Activated naive CD8-positive, alpha-beta T cell treated with anti-CD3 and anti-CD28 coated beads for 36 hours (primary cell): ENCODE data around the gene RRAS. TPM values are rescaled to one million over a fixed set of nuclear protein-coding genes. Genes with fewer than 3 reads are reported as not detected.

Experiments used
- DNase-seq: peaks from one replicate; pipeline ENCODE4 v3.0.0; 2021
- H3K27ac Mint-ChIP-seq: one replicate; pipeline ENCODE4 v1.8.0; 2022; ENCODE audit warnings: mild to moderate bottlenecking, moderate library complexity, mixed read lengths
- H3K27me3 Mint-ChIP-seq: one replicate; pipeline ENCODE4 v1.8.0; 2022; ENCODE audit warnings: mild to moderate bottlenecking, mixed read lengths
- H3K36me3 Mint-ChIP-seq: one replicate; pipeline ENCODE4 v1.8.0; 2021; ENCODE audit warnings: mild to moderate bottlenecking, mixed read lengths
- H3K4me1 Mint-ChIP-seq: one replicate; pipeline ENCODE4 v1.8.0; 2021; ENCODE audit warnings: mixed read lengths
- H3K4me3 Mint-ChIP-seq: one replicate; pipeline ENCODE4 v1.8.0; 2022; ENCODE audit warnings: mild to moderate bottlenecking, moderate library complexity, mixed read lengths
- H3K9me3 Mint-ChIP-seq: one replicate; pipeline ENCODE4 v1.8.0; 2022; ENCODE audit warnings: mixed read lengths
- total RNA-seq, 2 experiments: library from RNA; stranded (reverse); gene quantifications; one replicate each; pipeline ENCODE4 v1.2.3, GENCODE V29; 2021

The RRAS gene
- total RNA-seq, 2 experiments from 2014 or later, result 4.4 to 5.0 TPM

DNA sequence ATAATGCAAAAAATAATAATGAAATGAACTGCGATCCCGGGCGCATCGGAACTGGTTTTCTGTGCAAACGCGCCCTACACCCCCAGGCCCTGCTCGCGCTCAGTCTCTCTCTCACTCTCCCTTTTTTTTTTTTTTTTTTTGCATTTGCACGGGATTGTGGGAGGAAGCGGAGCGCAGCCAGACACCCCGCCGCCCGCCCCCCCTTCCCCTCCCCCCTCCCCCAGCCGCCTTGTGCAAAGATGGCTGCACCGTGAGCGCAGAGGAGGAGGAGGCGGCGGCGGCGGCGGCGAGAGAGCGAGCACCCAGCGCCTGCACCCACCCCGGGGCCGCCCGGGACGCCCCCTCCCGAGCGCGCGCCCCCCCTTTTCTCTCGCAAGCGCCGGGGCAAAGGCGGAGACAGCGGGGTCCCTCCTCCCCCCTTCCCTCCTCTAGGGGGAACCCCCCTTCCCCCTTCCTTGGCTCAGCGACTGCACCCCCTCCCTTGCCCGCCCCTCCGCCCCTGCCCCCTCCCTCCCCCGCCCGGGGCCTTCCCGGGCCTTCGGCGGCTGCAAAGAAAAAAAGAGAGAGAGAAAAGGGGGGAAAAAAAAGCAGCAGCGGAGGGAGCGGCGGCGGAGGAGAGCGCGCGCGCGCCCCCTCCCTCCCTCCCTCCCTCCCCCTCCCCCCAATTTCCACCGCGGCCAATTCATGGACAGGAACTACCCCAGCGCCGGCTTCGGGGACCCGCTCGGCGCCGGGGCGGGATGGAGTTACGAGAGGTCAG is 48.8 kb downstream of the RRAS start, which contains the start of gene PRR12:
Gene PRR12 (plus strand): TSS at position 212 of the 760 bp plus-strand sequence. CDS start 473 bp downstream, at position 685.
- no peaks in the 10 kb centered on the region for H3K9me3 Mint-ChIP-seq
- peaks cover 9% of the 10 kb centered on the region for H3K36me3 Mint-ChIP-seq
- H3K4me1 Mint-ChIP-seq, result peaks cover 30% of the 10 kb centered on the region
- peak; percentile 80 for DNase-seq
- H3K27me3 Mint-ChIP-seq, result no peaks in the 10 kb centered on the region
- peak within 1 kb of the TSS; percentile 90 for H3K27ac Mint-ChIP-seq
- peak within 1 kb of the TSS; percentile 89 for H3K4me3 Mint-ChIP-seq

DNA sequence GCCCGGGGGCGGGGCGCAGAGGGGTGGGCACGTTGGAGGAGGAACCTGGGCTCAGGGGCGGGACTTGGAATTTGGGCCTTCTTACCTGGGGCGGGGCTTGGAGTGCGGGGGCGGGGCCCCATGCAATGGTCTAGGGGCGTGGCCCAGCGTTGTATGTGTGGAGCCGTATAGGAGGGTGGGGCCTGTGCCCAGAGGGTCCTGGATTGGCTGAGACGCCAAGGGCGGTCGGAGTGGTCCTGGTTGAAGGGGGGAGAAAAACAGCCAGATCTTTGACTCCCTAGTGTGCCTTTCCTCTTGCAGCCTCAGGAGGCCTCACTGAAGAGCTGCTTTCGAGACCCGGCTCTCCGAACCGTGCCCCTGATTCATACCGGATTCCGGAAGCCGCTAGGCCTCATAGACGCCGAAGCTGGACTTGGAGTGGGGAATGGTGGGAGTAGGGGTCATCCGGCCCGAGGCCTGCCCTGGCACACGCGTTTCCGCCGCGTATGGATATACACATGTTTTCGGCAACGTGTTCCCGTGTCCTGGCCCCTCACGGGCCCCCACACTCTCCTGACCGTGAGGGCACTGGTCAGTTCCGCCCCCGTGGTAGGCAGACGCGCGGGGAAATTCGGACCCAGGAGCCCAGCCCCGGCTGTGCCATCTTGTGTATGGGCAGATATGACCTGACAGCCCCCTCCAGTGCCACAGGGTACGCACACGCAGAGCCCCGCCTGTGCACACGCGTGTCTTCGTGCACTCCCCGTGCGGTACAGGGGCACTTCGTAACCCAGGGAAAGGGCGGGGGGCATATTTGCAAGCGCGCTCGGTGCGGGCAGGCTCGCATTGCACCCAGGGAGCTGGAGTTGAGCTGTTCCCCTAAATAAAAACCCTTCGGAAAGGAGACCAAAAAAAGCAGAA is 49.6 kb downstream of the RRAS start:
- no peaks in the 10 kb centered on the region for H3K27me3 Mint-ChIP-seq
- peaks cover 9% of the 10 kb centered on the region for H3K36me3 Mint-ChIP-seq
- peaks cover 30% of the 10 kb centered on the region for H3K4me1 Mint-ChIP-seq
- no peaks in the 10 kb centered on the region for H3K9me3 Mint-ChIP-seq
- H3K4me3 Mint-ChIP-seq, result peak overlapping the region; percentile 86
- DNase-seq, result peak; percentile 95
- H3K27ac Mint-ChIP-seq, result peak overlapping the region; percentile 90

- H3K4me3 Mint-ChIP-seq, result no peak overlapping the region
- H3K27ac Mint-ChIP-seq, result no peak overlapping the region
- peaks cover 29% of the 10 kb centered on the region for H3K4me1 Mint-ChIP-seq
- no peak for DNase-seq
- H3K9me3 Mint-ChIP-seq, result no peaks in the 10 kb centered on the region
- H3K27me3 Mint-ChIP-seq, result no peaks in the 10 kb centered on the region
- H3K36me3 Mint-ChIP-seq, result peaks cover 9% of the 10 kb centered on the region
Measured at GRCh38 chr19:49589502-49589905, 50.4 kb downstream of the RRAS start.

DNA sequence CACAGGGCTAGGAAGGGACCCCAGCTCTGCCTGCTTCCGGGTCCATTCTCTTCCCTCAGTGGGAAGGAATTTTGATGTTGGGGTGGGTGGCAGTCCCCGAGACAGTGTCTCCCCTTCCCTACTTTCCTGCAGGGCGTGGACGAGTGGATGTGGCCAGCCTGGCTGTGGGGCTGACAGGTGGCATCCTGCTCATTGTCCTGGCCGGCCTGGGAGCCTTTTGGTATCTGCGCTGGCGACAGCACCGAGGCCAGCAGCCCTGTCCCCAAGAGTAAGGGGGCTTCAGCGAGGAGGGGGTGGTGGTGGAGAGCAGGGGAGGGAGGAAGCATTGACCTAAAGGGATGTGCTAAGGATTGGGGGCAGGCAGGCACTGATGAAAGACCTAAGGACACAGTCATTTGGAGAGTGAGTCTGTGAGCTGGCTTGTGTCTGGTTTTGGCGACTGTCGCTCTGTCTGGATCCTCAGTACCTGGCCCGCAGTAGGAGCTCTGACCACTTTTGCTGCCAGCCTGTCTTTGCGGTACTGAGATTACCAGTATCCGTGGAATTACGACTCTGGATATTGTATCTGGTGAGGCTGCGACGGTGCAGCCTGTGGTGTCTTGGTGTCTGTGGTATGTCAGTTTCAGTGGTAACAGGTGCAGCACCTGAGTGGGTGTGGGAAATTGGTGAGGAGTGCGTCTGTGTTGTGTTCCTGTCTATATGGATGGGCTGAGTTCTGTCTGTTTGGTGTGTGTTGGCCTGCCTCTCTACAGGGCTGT is 51.4 kb downstream of the RRAS start:
- Mint-ChIP-seq H3K9me3 (no peaks in the 10 kb centered on the region), H3K4me3 (no peak overlapping the region), H3K4me1 (peaks cover 21% of the 10 kb centered on the region), H3K27me3 (no peaks in the 10 kb centered on the region), H3K27ac (no peak overlapping the region), H3K36me3 (peaks cover 2% of the 10 kb centered on the region)
- DNase-seq, result peak; percentile 67

GRCh38 chr19:49587227-49587626 is 52.7 kb downstream of the RRAS start:
- H3K27me3 Mint-ChIP-seq, result no peaks in the 10 kb centered on the region
- H3K9me3 Mint-ChIP-seq, result no peaks in the 10 kb centered on the region
- H3K4me1 Mint-ChIP-seq, result peaks cover 13% of the 10 kb centered on the region
- no peak overlapping the region for H3K27ac Mint-ChIP-seq
- no peak for DNase-seq
- no peaks in the 10 kb centered on the region for H3K36me3 Mint-ChIP-seq
- no peak overlapping the region for H3K4me3 Mint-ChIP-seq

Other genes with a start within 250 kb of the RRAS start
- gene PTH2, start 216.7 kb downstream of the RRAS start, total RNA-seq, result not detected
- gene GFY, start 214.8 kb downstream of the RRAS start, total RNA-seq, result not detected
- gene SLC17A7, start 198.6 kb downstream of the RRAS start, total RNA-seq, result not detected
- 100 to 1,000 TPM; 140 to 141 TPM for gene PIH1D1, start 188.3 kb downstream of the RRAS start, total RNA-seq
- 10 to 100 TPM; 34.4 to 42.0 TPM for gene ALDH16A1, start 186.9 kb downstream of the RRAS start, total RNA-seq
- 10 to 100 TPM; 61.0 to 63.5 TPM for gene FLT3LG, start 165.9 kb downstream of the RRAS start, total RNA-seq
- 1,000 to 10,000 TPM; 3,663 to 3,691 TPM for gene RPL13A, start 152.5 kb downstream of the RRAS start, total RNA-seq
- gene RPS11, start 143.7 kb downstream of the RRAS start, total RNA-seq, result 1,000 to 10,000 TPM; 2,825 to 2,867 TPM
- 10 to 100 TPM; 11.5 to 12.2 TPM for gene FCGRT, start 127.5 kb downstream of the RRAS start, total RNA-seq
- gene RCN3, start 112.1 kb downstream of the RRAS start, total RNA-seq, result 1 to 10 TPM; 3.6 to 4.3 TPM
- 10 to 100 TPM; 61.4 to 69.5 TPM for gene NOSIP, start 59.6 kb downstream of the RRAS start, total RNA-seq
- 1 to 10 TPM; 1.5 to 1.6 TPM for gene PRRG2, start 58.8 kb downstream of the RRAS start, total RNA-seq
- 10 to 100 TPM; 16.0 to 17.8 TPM for gene PRR12, start 49.0 kb downstream of the RRAS start, total RNA-seq
- 10 to 100 TPM; 58.9 to 62.2 TPM for gene SCAF1, start 2.1 kb upstream of the RRAS start, total RNA-seq
- gene IRF3, start 25.7 kb upstream of the RRAS start, total RNA-seq, result 100 to 1,000 TPM in 1 of 2 experiments, 10 to 100 TPM in 1; 94.5 to 105 TPM
- gene BCL2L12, start 25.8 kb upstream of the RRAS start, total RNA-seq, result 10 to 100 TPM; 74.1 to 81.9 TPM
- gene PRMT1, start 37.1 kb upstream of the RRAS start, total RNA-seq, result 100 to 1,000 TPM; 538 to 547 TPM
- 10 to 100 TPM in 1 of 2 experiments, 1 to 10 TPM in 1; 9.5 to 12.0 TPM for gene ADM5, start 49.5 kb upstream of the RRAS start, total RNA-seq
- gene CPT1C, start 51.0 kb upstream of the RRAS start, total RNA-seq, result 1 to 10 TPM in 1 of 2 experiments, under 1 TPM in 1; 0.89 to 1.1 TPM
- gene TSKS, start 123.2 kb upstream of the RRAS start, total RNA-seq, result under 1 TPM; 0.58 to 0.72 TPM
- 10 to 100 TPM; 83.0 to 83.2 TPM for gene AP2A1, start 126.9 kb upstream of the RRAS start, total RNA-seq
- gene FUZ, start 173.1 kb upstream of the RRAS start, total RNA-seq, result 10 to 100 TPM; 28.7 to 30.9 TPM
- gene MED25, start 178.1 kb upstream of the RRAS start, total RNA-seq, result 10 to 100 TPM; 41.6 to 44.8 TPM
- 10 to 100 TPM; 73.9 to 76.4 TPM for gene PTOV1, start 211.0 kb upstream of the RRAS start, total RNA-seq
- 100 to 1,000 TPM in 1 of 2 experiments, 10 to 100 TPM in 1; 78.9 to 143 TPM for gene PNKP, start 227.4 kb upstream of the RRAS start, total RNA-seq
- 10 to 100 TPM; 21.0 to 22.7 TPM for gene AKT1S1, start 237.2 kb upstream of the RRAS start, total RNA-seq
- 10 to 100 TPM; 22.6 to 24.0 TPM for gene TBC1D17, start 237.6 kb upstream of the RRAS start, total RNA-seq